NCI-H345 (cell line): ENCODE results near the gene MYB.
"Not testable (repeated sequence)": the region's sequence is repeated elsewhere in the genome, so short reads cannot be mapped to it uniquely, and the experiment has no call there.

Experiments
- DNase-seq: peaks from one replicate; lab custom pipeline; 2025; lab: John Stamatoyannopoulos, UW

Gene MYB

DNA sequence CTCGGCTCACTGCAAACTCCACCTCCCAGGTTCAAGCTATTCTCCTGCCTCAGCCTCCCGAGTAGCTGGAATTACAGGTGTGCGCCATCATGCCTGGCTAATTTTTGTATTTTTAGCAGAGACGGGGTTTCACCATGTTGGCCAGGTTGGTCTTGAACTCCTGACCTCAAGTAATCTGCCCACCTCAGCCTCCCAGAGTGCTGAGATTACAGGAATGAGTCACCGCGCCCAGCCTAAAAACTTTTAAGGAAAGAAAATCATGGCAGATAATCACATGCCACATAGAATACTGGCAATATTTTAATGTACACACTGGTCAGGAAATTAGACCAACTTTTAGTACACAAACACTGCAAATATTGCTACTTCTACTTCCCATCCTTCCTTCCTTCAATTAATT, 16.7 kb upstream of the MYB start:
- DNase-seq: not testable (repeated sequence)

- DNase-seq: no peak
These were observed 16.1 kb upstream of the MYB start for GRCh38 chr6:135165031-135165430.

DNA sequence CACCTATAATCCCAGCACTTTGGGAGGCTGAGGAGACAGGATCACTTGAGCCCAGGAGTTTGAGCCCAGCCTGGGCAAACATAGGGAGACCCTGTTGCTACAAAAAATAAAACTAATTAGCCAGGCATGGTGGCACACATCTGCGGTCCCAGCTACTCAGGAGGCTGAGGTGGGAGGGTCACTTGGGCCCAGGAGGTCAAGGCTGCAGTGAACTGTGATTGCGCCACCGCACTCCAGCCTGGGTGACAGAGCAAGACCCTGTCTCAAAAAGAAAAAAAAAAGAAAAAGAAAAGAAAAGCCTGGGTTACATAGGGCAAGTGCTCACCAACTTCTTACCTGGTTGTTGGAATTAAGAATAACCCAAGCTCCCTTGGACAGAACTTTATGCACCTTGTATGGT, 14.6 kb upstream of the MYB start:
- DNase-seq: no peak

GRCh38 chr6:135167617-135168016, 13.5 kb upstream of the MYB start:
- DNase-seq: no peak

DNA sequence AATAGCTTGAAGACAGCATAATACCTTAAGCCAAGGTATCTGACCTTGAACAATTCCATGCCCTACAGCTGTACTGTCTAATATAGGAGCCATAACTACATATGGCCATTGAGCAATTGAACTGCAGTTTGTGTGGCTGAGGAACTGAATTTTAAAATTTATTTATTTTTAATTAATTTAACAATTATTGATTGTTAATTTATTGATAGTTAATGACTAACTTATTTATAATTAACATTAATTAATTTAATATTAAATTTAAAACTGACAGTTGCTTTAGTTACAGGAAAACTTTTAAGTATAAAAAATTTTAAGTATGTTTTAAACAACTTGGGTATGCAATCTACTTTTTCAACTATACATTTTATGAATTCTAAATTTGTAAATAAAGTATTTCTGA, 12.3 kb upstream of the MYB start:
- no peak for DNase-seq

DNA sequence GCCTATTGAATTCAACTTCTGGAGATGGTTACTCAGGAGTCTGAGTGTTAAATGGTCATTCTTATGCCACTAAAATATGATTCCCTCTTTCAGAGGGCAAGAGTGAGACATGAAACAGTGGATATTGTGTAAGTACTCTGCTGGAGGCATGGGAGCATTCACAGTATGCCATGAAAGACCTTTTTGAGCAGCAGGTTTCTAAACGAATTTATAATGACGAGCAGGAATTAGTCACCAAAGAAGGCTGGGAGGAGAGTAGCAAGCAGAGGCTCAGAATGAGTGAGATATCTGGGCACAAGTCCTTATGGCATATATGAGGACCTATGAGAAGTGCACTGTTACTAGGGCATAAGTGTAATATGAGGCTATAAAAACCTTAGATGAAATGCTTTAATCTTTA, 10.9 kb upstream of the MYB start:
- no peak for DNase-seq

DNA sequence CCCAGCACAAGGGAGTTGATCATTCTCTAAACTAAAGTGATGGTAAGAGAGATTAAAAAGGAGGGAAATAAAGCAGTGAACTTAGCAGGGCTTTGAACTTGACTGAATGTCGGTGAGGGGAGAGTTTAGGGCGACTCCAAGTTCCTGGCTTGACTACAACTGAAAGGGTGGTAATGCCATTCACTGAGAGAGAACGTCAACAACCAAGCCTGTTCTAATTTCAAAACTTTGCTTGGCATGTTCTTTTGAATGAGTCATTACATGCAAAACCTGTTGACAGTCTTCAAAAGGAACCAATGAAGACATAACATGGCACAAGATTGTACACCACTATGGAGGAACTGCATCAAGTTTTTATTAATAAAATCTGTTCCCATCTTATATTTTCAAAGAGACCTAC, 10.3 kb upstream of the MYB start:
- DNase-seq: no peak

DNA sequence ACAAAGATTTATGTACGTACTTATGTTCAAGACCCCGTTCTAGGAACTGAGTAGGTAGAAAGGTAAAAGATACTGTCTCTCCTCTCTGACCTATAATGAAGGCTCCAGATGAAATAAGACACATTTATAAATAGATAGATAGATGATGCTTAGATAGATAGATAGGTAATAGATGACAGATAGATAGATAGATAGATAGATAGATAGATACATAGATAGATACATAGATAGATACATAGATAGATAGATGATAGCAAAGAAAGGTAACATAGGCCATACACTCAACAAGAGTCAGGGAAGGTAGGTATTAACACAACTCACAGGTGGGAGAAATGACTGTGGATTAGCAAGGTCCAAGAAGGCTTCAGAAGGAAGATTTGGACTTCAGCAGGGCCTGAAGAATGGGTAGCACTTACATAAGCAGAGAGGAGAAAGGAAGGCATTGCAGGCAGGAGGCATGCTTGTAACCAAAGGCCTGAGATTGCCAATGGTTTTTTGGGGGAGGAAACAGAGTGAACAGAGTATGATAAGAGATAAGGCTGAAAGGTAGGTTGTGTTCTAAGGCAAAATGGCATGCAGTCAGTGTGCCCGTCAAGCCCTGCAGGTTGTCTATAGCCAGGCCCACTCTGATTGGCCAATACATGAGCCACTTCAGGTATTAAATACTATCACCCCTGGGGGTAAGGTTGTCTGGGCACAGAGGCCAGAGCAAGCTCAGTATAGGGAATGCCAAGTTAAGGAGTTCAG, 7.7 kb upstream of the MYB start:
- no peak for DNase-seq

- DNase-seq: no peak
These were observed 7.1 kb upstream of the MYB start for GRCh38 chr6:135173989-135174484.

GRCh38 chr6:135176058-135176457, 5.0 kb upstream of the MYB start:
- DNase-seq: no peak

- no peak for DNase-seq
These were observed 4.6 kb upstream of the MYB start for GRCh38 chr6:135176464-135176863.

GRCh38 chr6:135179372-135179771, 1.7 kb upstream of the MYB start:
- DNase-seq: no peak

DNA sequence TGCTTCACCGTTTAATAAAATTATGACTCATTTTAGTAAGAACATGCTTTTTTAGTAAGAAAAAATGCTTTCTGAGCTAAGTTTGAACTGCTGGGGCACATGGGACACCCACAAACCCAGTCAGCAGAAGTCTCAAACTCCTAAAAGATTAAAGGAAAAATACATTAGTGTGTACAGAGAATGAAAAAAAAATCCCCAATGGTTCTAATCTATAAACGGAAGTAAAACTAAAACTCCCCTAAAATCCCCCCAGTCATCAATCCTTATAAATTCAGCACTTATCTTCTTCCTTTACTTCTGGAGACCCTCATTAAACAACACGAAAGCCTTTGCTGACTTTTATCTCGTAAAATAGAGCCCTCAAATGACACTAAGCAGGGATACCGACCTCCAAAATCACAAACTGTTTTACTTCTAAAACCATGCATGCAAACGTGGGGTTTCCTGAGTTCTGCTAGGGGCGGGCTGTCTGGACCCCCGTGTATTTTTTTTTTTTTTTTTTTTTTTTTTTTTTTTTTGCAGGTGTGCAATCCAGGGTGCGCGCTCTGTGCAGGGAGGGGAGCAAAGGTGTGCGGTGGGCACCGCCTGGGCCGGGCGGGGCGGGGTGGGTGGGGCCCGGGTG, 1.1 kb upstream of the MYB start:
- DNase-seq: no peak

GRCh38 chr6:135181333-135182070, 394 bp downstream of the MYB start:
- DNase-seq: peak; percentile 66

GRCh38 chr6:135182071-135183001, 1.2 kb downstream of the MYB start:
- DNase-seq: peak; percentile 52

DNA sequence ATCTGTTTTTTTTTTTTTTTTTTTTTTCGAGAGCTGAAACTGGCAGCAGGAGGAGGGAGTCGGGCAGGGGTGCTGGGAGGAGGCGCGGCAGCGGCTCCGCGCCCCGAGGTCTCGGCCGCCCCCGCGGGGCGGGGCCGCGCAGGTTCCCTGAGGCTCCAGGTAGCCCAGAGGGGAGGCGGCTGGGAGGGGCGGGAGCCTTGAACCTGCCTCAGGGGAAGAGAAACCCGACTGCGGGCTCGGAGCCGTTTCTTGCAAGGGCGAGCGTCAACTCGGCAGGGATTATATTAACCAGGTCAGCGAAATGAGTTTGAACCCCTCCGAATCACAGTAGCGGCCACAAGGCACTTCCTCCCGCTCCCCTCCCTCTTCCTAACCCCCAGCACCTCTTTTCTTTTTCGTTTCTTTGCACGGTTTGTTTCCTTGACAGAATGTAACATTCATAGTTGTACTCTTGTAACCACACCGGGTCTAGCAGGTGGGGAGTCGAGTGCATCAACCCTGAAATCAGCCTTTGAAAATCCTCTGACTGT, 2.0 kb downstream of the MYB start:
- peak; percentile 83 for DNase-seq

DNA sequence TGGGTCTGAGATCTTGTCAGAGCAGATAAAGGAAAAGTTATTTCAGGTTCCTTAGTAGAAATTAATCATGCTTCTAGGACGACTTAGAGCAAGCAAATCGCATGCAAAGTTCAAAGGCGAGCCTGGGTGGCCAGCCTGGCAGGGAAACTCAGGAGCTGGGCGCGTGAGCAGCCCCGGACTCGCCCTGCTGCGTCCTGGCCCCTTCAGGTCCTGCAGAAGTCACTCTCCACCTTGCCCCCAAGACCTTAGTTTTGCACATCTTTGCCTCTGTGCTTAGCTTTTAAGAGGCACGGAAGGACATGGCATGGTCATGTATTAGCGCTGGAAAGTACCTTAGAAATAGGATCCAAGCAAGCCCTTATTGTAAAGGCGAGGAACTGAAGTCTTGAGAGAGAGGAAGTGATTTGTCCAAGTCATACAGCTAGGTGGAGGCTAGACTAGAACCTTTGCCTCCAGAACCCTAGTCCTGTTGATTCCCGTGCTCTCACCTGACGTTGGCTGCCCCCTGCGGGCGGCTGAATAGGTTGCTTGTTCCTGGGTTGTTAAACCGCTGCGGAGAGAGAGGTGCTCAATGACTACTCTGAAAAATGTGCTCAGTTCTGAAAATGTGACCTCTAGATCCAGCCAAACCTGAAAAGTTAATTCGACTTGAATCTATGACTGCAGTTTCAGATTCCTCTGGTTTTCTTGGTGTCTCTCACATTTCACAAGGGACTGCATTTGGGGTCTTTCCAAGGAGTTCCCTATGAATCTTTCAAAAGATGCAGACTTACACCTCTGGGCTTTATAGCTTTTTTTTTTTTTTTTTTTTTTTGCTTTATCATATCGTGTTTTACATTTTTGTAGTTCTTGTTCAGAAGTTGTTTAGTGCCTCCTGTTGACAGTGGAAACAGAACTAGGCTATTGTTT, 2.7 kb downstream of the MYB start:
- peak; percentile 59 for DNase-seq

GRCh38 chr6:135185483-135185882, 4.4 kb downstream of the MYB start:
- DNase-seq: no peak

GRCh38 chr6:135186255-135186654, 5.1 kb downstream of the MYB start:
- no peak for DNase-seq

DNA sequence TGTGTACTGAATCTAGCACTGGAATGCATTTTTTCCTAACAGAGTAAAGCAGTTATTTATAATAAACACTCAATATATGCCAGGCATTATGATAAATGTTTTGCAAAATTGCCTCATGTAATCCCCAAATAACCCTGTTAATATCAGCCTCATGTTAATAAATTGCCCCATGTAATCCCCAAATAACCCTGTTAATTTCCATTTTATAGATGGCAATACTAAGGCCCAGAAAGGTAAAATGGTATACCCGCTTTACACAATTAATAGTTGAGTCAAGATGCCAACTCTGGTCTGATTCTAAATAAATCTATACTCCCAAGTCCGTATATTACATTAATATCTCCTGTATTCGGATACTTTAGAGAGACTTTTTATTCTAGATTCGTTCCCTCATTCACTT, 6.3 kb downstream of the MYB start:
- DNase-seq: no peak

DNA sequence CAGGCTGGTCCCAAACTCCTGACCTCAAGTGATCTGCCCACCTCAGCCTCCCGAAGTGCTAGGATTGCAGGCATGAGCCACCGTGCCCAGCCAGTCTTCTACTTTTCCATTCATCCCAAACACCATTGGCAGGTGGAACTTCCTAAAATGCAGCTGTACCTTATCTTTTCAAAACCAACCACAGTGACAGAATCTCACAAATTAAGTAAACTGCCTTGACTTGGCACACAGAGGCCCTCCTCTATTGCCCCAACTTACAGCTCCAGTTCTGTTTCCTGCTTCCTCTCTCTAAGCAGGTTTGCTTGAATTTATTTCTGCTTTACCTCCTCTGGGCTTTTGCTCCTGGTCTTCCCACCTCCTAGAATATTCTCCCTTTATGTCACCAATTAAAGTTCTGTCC, 7.6 kb downstream of the MYB start:
- DNase-seq: no peak
